Transverse colon (tissue), 4 donors: ENCODE data around the gene SORT1. TPM values are rescaled to one million over a fixed set of nuclear protein-coding genes. Genes with fewer than 3 reads are reported as not detected.

Source experiments
- DNase-seq: peaks from one replicate; pipeline ENCODE4 v3.0.0-alpha.2; 2019
- H3K27ac ChIP-seq, 4 donors: fragments of 200-600 bp; sonication (generic); 2 replicates each; pipeline ENCODE4 v1.5.1; 2016 to 2018; ENCODE audit warnings: inconsistent platforms in 4 of 4
- H3K27me3 ChIP-seq: fragments of 200-600 bp; sonication (generic); 2 replicates; pipeline ENCODE4 v1.5.1; 2017; ENCODE audit warnings: inconsistent platforms
- H3K36me3 ChIP-seq, 4 donors: fragments of 200-600 bp; sonication (generic); 2 replicates each; pipeline ENCODE4 v1.5.1; 2017 to 2019; ENCODE audit warnings: inconsistent platforms in 4 of 4
- H3K4me1 ChIP-seq, 4 donors: fragments of 200-600 bp; sonication (generic); 2 replicates each; pipeline ENCODE4 v1.5.1; 2017 to 2020; ENCODE audit warnings: inconsistent platforms in 4 of 4
- H3K4me3 ChIP-seq, 4 donors: fragments of 200-600 bp; sonication (generic); 1 replicate in 1 of 4; 2 replicates in 3 of 4; pipeline versions ENCODE4 v1.5.1 to v1.6.1; 2017 to 2019; ENCODE audit warnings: inconsistent platforms in 4 of 4
- H3K9me3 ChIP-seq, 2 donors: fragments of 200-600 bp; sonication (generic); 2 replicates each; pipeline ENCODE4 v1.5.1; 2017 to 2019; ENCODE audit warnings: inconsistent platforms in 2 of 2
- CTCF ChIP-seq, 5 experiments: fragments of 200-600 bp in 3 of 5; fragments of 450-650 bp in 2 of 5; sonication (generic) in 3 of 5; IDR thresholded peaks; 1 replicate in 2 of 5; 2 replicates in 3 of 5; pipeline ENCODE4 v1.5.1; 2016 to 2017; ENCODE audit warnings: antibody characterized with exemption in 5 of 5, inconsistent platforms in 3 of 5, mild to moderate bottlenecking in 2 of 5, moderate library complexity in 1 of 5
- EP300 ChIP-seq: sonication (generic); formaldehyde crosslinking; IDR thresholded peaks from one replicate; pipeline ENCODE4 v1.6.1; 2017; ENCODE audit warnings: antibody characterized with exemption, low read depth
- POLR2A ChIP-seq: fragments of 450-650 bp; IDR thresholded peaks from one replicate; pipeline ENCODE4 v1.6.1; 2016; ENCODE audit warnings: antibody characterized with exemption, mild to moderate bottlenecking, moderate library complexity
- POLR2AphosphoS5 ChIP-seq, 3 donors: sonication (generic); formaldehyde crosslinking; IDR thresholded peaks; one replicate each; pipeline ENCODE4 v1.6.1; 2016; ENCODE audit warnings: antibody characterized with exemption in 3 of 3
- WGBS, 2 donors: methylation state at CpG; one replicate each; pipeline ENCODE4 v1.1.5; 2018; ENCODE audit warnings: low coverage in 1 of 2; 5-methylcytosine and 5-hydroxymethylcytosine counted together
- in situ Hi-C, 4 donors: fragments of 200-750 bp; cut with MboI; loops; one replicate each; pipeline versions ENCODE4 v1.15.0 to v1.15.1; 2017; ENCODE audit warnings: low sequenced_read_pairs in 3 of 4, low pct_ligation_motif_present in 1 of 4, low pct_unique_long_range_greater_than_20kb in 1 of 4
- intact Hi-C: fragments of 100-400 bp; cut with DNase I; formaldehyde crosslinking; loops from one replicate; pipeline ENCODE4 v1.15.1; 2023; ENCODE audit warnings: low total_unique reads
- total RNA-seq, 4 donors: library from RNA; depleted of rRNA; stranded (reverse); fragments of >200 nt; gene quantifications; one replicate each; pipeline ENCODE4 v1.1.0, GENCODE V29; 2016

The SORT1 gene
- total RNA-seq, 4 donors from 2014 or later: 53.5 to 79.3 (median 66.2) TPM

DNA sequence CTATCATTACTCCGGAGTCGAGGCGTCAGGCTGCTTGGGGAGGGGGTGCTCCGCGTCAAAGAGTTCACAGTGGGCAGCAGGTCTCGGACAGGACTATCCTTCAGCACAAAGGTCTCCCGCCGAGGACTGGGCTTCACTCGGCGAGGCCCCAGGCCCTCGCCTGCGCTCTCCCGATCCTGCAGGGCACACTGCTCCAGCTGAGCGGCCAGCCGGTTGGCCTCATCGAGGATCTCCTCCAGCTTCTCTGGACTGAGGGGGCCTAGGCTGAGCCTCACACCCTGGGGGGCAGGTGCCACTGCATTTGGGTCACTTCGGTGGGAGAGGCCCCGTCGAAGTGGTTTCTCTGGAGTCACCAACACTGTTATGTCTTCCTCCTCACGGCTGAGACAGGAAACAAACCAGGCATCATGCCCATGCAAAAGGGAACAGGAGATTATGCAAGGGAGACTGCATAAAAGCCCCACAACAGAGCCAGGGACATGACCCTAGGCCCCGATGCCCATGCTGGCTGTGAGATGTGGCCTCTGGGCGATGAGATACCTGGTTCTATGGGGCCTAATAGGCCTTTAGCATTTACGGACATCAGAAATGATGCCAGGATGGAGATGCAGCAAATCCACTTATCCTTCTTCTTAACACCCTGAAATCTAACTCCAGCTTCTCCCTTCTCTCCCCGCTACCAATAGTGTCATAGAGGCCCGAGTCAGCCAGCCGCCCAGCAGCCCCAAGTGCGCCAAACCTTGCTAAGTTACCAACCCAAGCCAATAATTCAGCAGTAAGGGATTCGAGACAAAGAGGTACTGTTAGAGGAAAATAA lies 115.8 kb downstream of the SORT1 start:
- WGBS, 2 donors: 73% methylated on average over 27 of the region's 28 CpGs; no CpG with 5 or more reads in 1 of the 2 donors
- in situ Hi-C loops: loop anchor here in 1 of 4 donors (25.0 kb wide), 1 partner anchor 130 kb away; no protein-coding TSS in a partner anchor

GRCh38 chr1:109280862-109281261 lies 116.9 kb downstream of the SORT1 start:
- Histone ChIP-seq H3K27me3 (no peaks in the 10 kb centered on the region), H3K27ac (no peak overlapping the region), H3K4me3 (no peak overlapping the region), H3K9me3 (no peaks in the 10 kb centered on the region), H3K4me1 (peaks cover 8 to 37% (median 29%) of the 10 kb centered on the region in 4 donors), H3K36me3 (no peaks in the 10 kb centered on the region)
- no peak for TF ChIP-seq CTCF (IDR thresholded peaks at IDR 0.05)
- TF ChIP-seq POLR2AphosphoS5 (IDR thresholded peaks at IDR 0.05): no peak
- TF ChIP-seq EP300: no peak
- no peak for TF ChIP-seq POLR2A
- intact Hi-C loops (loop anchor here (5.0 kb wide), 1 partner anchor 116 kb away; the partner anchor contains the start of gene SORT1), in situ Hi-C loops (loop anchor here in 1 of 4 donors (25.0 kb wide), 1 partner anchor 131 kb away; no protein-coding TSS in a partner anchor)
- 94 to 96% methylated on average over 4 to 12 of the region's 12 CpGs for WGBS, 2 donors
- DNase-seq: no peak

More for the DNA sequence above, 115.8 kb downstream of the SORT1 start:
- TF ChIP-seq CTCF (IDR thresholded peaks at IDR 0.05) (no peak), POLR2A (no peak), EP300 (no peak), POLR2AphosphoS5 (IDR thresholded peaks at IDR 0.05) (no peak)
- Histone ChIP-seq H3K27ac (no peak overlapping the region), H3K4me1 (peaks cover 8 to 33% (median 29%) of the 10 kb centered on the region in 4 donors), H3K9me3 (no peaks in the 10 kb centered on the region), H3K4me3 (peak overlapping the region in 2 of 4 donors; percentile 52), H3K27me3 (no peaks in the 10 kb centered on the region), H3K36me3 (no peaks in the 10 kb centered on the region)
- intact Hi-C loops: loop anchor here (5.0 kb wide), 1 partner anchor 115 kb away; the partner anchor contains the start of gene SORT1
- DNase-seq: no peak

DNA sequence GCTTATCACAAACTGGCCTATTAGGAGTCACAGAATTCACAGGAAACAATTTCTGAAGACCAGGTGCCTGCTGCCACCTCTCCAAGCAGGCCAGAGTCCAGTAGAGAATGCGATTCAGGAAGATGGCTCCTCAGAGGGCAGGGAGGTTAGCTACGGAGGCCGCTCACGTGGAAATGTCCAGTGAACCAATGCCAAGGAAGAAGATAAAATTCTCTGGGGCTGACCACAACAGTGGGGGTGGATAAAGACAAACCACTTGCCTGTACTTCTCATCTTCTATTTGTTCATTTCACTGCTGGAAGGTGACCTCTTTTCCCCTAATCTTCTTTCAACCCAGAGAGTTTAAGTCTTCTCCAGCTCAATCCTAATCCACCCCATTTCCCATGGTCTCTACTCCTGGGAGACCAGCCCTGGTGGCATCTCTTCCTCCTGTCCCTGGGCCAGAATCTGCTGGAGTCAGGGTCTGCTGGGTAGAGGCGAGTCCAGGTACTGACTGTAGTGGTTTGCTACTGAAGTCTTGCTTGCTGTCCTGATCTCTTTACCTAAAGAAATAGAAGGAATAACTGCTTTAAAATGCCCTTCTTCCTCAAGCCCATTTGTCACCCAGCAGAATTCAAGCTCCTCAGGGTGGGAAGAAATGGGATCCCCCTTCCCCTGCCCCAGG lies 118.0 kb downstream of the SORT1 start:
- H3K4me1 ChIP-seq: peaks cover 13 to 44% (median 35%) of the 10 kb centered on the region in 4 donors
- H3K9me3 ChIP-seq: no peaks in the 10 kb centered on the region
- H3K27me3 ChIP-seq: no peaks in the 10 kb centered on the region
- no peak for TF ChIP-seq CTCF (IDR thresholded peaks at IDR 0.05)
- TF ChIP-seq EP300: no peak
- TF ChIP-seq POLR2AphosphoS5 (IDR thresholded peaks at IDR 0.05): no peak
- no peak for TF ChIP-seq POLR2A
- DNase-seq: no peak
- intact Hi-C loops: loop anchor here (5.0 kb wide), 1 partner anchor 118 kb away; the partner anchor contains the start of gene SORT1
- no peaks in the 10 kb centered on the region for H3K36me3 ChIP-seq
- H3K27ac ChIP-seq: no peak overlapping the region
- in situ Hi-C loops: loop anchor here in 3 of 4 donors (5.0 to 25.0 kb wide), 2 partner anchors 123 to 133 kb away; no protein-coding TSS in a partner anchor
- no peak overlapping the region for H3K4me3 ChIP-seq
- WGBS, 2 donors: 93 to 100% methylated on average over 1 to 5 of the region's 5 CpGs
